IPS-18c (cell line): ENCODE data around the gene DUSP8.

ENCODE experiments used
- H3K4me3 ChIP-seq: 2 replicates; pipeline ENCODE4 v1.7.0; 2013; ENCODE audit warnings: low read depth, mild to moderate bottlenecking, low read length, moderate library complexity; ENCODE audit not compliant: insufficient read depth
- H3K9me3 ChIP-seq: one replicate; pipeline ENCODE4 v1.6.1; 2013; ENCODE audit warnings: mild to moderate bottlenecking, low read length, moderate library complexity; ENCODE audit not compliant: control insufficient read depth, insufficient read depth

DUSP8 gene

GRCh38 chr11:1570531-1570895 is 1.6 kb downstream of the DUSP8 start:
- no peak overlapping the region for H3K4me3 ChIP-seq
- H3K9me3 ChIP-seq = no peaks in the 10 kb centered on the region

- no peak overlapping the region for H3K4me3 ChIP-seq
- H3K9me3 ChIP-seq = no peaks in the 10 kb centered on the region
These were observed 2.0 kb downstream of the DUSP8 start for GRCh38 chr11:1570001-1570453.

- no peak overlapping the region for H3K4me3 ChIP-seq
- no peaks in the 10 kb centered on the region for H3K9me3 ChIP-seq
These were observed 2.8 kb downstream of the DUSP8 start for GRCh38 chr11:1569251-1569780.

- H3K9me3 ChIP-seq = no peaks in the 10 kb centered on the region
- H3K4me3 ChIP-seq = no peak overlapping the region
These were observed 3.6 kb downstream of the DUSP8 start for GRCh38 chr11:1568441-1568911.

- no peak overlapping the region for H3K4me3 ChIP-seq
- H3K9me3 ChIP-seq = no peaks in the 10 kb centered on the region
These were observed 4.4 kb downstream of the DUSP8 start for GRCh38 chr11:1567721-1568100.

GRCh38 chr11:1567052-1567720 is 4.9 kb downstream of the DUSP8 start:
- no peaks in the 10 kb centered on the region for H3K9me3 ChIP-seq

GRCh38 chr11:1566381-1567051 is 5.6 kb downstream of the DUSP8 start:
- Histone ChIP-seq H3K9me3 (no peaks in the 10 kb centered on the region), H3K4me3 (no peak overlapping the region)

More at GRCh38 chr11:1567052-1567720, 4.9 kb downstream of the DUSP8 start:
- no peak overlapping the region for H3K4me3 ChIP-seq

- Histone ChIP-seq H3K9me3 (no peaks in the 10 kb centered on the region), H3K4me3 (no peak overlapping the region)
These were observed 6.2 kb downstream of the DUSP8 start for GRCh38 chr11:1565904-1566247.

GRCh38 chr11:1565173-1565903 is 6.7 kb downstream of the DUSP8 start:
- H3K9me3 ChIP-seq = no peaks in the 10 kb centered on the region
- no peak overlapping the region for H3K4me3 ChIP-seq

GRCh38 chr11:1564535-1565172 is 7.4 kb downstream of the DUSP8 start:
- H3K4me3 ChIP-seq = no peak overlapping the region

GRCh38 chr11:1563697-1564534 is 8.2 kb downstream of the DUSP8 start:
- Histone ChIP-seq H3K4me3 (no peak overlapping the region), H3K9me3 (no peaks in the 10 kb centered on the region)

More at GRCh38 chr11:1564535-1565172, 7.4 kb downstream of the DUSP8 start:
- H3K9me3 ChIP-seq = no peaks in the 10 kb centered on the region

GRCh38 chr11:1563149-1563638 is 8.9 kb downstream of the DUSP8 start:
- no peaks in the 10 kb centered on the region for H3K9me3 ChIP-seq
- H3K4me3 ChIP-seq = no peak overlapping the region

GRCh38 chr11:1562469-1563148 is 9.5 kb downstream of the DUSP8 start:
- no peaks in the 10 kb centered on the region for H3K9me3 ChIP-seq

GRCh38 chr11:1561955-1562354 is 10.1 kb downstream of the DUSP8 start:
- no peak overlapping the region for H3K4me3 ChIP-seq
- H3K9me3 ChIP-seq = no peaks in the 10 kb centered on the region

More at GRCh38 chr11:1562469-1563148, 9.5 kb downstream of the DUSP8 start:
- no peak overlapping the region for H3K4me3 ChIP-seq

GRCh38 chr11:1561266-1561665 is 10.8 kb downstream of the DUSP8 start:
- no peaks in the 10 kb centered on the region for H3K9me3 ChIP-seq
- H3K4me3 ChIP-seq = no peak overlapping the region

GRCh38 chr11:1560649-1561251 is 11.3 kb downstream of the DUSP8 start:
- Histone ChIP-seq H3K4me3 (no peak overlapping the region), H3K9me3 (no peaks in the 10 kb centered on the region)
